Endothelial cell of umbilical vein (primary cell): ENCODE data around the gene PLEKHA4. TPM values are rescaled to one million over a fixed set of nuclear protein-coding genes. Genes with fewer than 3 reads are reported as not detected.

Experiments used
- BruUV-seq: library from RNA; stranded (reverse); fragments of 400-500 nt; replicated peaks from 2 replicates; lab custom pipeline; 2021; lab: Mats Ljungman, UMichigan
- CTCF ChIA-PET: fragments of 300-600, 350-600 bp; sonication (Branson Sonifier 250); formaldehyde crosslinking; loops from one replicate; lab custom pipeline; 2021; ENCODE audit warnings: antibody characterized with exemption, inconsistent platforms; lab: Charles Lee
- POLR2A ChIA-PET: fragments of 300-600, 350-600 bp; sonication (Branson Sonifier 250); formaldehyde crosslinking; loops from one replicate; lab custom pipeline; 2021; ENCODE audit warnings: antibody characterized with exemption, inconsistent platforms; lab: Charles Lee
- DNase-seq: peaks from one replicate; pipeline ENCODE4 v3.0.0-alpha.2; 2011; ENCODE audit warnings: low read depth, low spot score
- FAIRE-seq: peaks from 2 replicates; lab custom pipeline; 2011; peaks lifted over from hg19 to GRCh38; lab: Jason Lieb, UNC
- H2AFZ ChIP-seq: 2 replicates; pipeline ENCODE4 v1.6.0; 2012; ENCODE audit warnings: low read depth, low read length, control low read depth, inconsistent platforms
- H3K27ac ChIP-seq: 2 replicates; pipeline ENCODE4 v1.5.1; 2011; ENCODE audit warnings: low read depth, mild to moderate bottlenecking, control low read depth, low read length, moderate library complexity; ENCODE audit not compliant: insufficient read depth
- H3K27me3 ChIP-seq, 2 experiments: 2 replicates each; pipeline versions ENCODE4 v1.6.0 to v1.6.1; 2011; ENCODE audit warnings: low read length in 2 of 2, mixed read lengths in 1 of 2; ENCODE audit not compliant: control insufficient read depth in 2 of 2, insufficient read depth in 2 of 2
- H3K36me3 ChIP-seq, 2 experiments: 2 replicates in 1 of 2; 3 replicates in 1 of 2; pipeline ENCODE4 v1.5.1; 2011; ENCODE audit warnings: low read length in 2 of 2, mild to moderate bottlenecking in 1 of 2, moderate library complexity in 1 of 2; ENCODE audit not compliant: control insufficient read depth in 2 of 2, insufficient read depth in 2 of 2; ENCODE audit errors: extremely low read depth in 1 of 2
- H3K4me1 ChIP-seq: 3 replicates; pipeline ENCODE4 v1.5.1; 2011; ENCODE audit warnings: mild to moderate bottlenecking, low read length; ENCODE audit not compliant: control insufficient read depth, insufficient read depth; ENCODE audit errors: extremely low read depth
- H3K4me2 ChIP-seq: 2 replicates; pipeline ENCODE4 v1.6.1; 2011; ENCODE audit warnings: low read length, control low read depth, mixed read lengths; ENCODE audit not compliant: insufficient read depth
- H3K4me3 ChIP-seq, 3 experiments: fragments of 200-600 bp in 1 of 3; sonication (generic), shearing (Covaris generic) in 1 of 3; replicated peaks in 1 of 3; 2 replicates each; pipeline ENCODE4 v1.5.1; 2011 to 2016; ENCODE audit warnings: control low read depth in 3 of 3, low read length in 3 of 3, mild to moderate bottlenecking in 2 of 3, inconsistent platforms in 1 of 3, low read depth in 1 of 3, moderate library complexity in 1 of 3; ENCODE audit not compliant: insufficient read depth in 1 of 3
- H3K79me2 ChIP-seq: 2 replicates; pipeline ENCODE4 v1.6.0; 2012; ENCODE audit warnings: low read length, inconsistent platforms; ENCODE audit not compliant: control insufficient read depth, insufficient read depth
- H3K9ac ChIP-seq: replicated peaks from 2 replicates; pipeline ENCODE3; 2011; ENCODE audit warnings: low read length, control low read depth; ENCODE audit not compliant: insufficient read depth; ENCODE audit errors: extremely low read depth
- H3K9me1 ChIP-seq: replicated peaks from 3 replicates; pipeline ENCODE4 v1.6.0; 2011; ENCODE audit warnings: mild to moderate bottlenecking, low read length; ENCODE audit not compliant: control insufficient read depth, insufficient read depth; ENCODE audit errors: extremely low read depth
- H3K9me3 ChIP-seq: replicated peaks from 2 replicates; pipeline ENCODE4 v1.5.1; 2012; ENCODE audit warnings: low read length, inconsistent platforms; ENCODE audit not compliant: control insufficient read depth, insufficient read depth
- H4K20me1 ChIP-seq: replicated peaks from 2 replicates; pipeline ENCODE3; 2011; ENCODE audit warnings: mild to moderate bottlenecking, low read length; ENCODE audit not compliant: control insufficient read depth, insufficient read depth; ENCODE audit errors: extremely low read depth
- CTCF ChIP-seq, 2 donors: IDR thresholded peaks; 1 replicate in 1 of 2; 2 replicates in 1 of 2; pipeline ENCODE4 v1.5.1; 2011; ENCODE audit warnings: low read length in 2 of 2, mild to moderate bottlenecking in 2 of 2, moderate library complexity in 2 of 2, control low read depth in 1 of 2, inconsistent platforms in 1 of 2, low read depth in 1 of 2; ENCODE audit not compliant: insufficient read depth in 1 of 2; ENCODE audit errors: extremely low read depth in 1 of 2
- EZH2 ChIP-seq: IDR thresholded peaks from 2 replicates; pipeline ENCODE4 v1.6.1; 2012; ENCODE audit warnings: borderline replicate concordance, low read depth, mild to moderate bottlenecking, moderate library complexity, low read length, inconsistent platforms; ENCODE audit not compliant: severe bottlenecking
- FOS ChIP-seq: IDR thresholded peaks from 2 replicates; pipeline ENCODE4 v1.6.1; 2011; ENCODE audit warnings: mild to moderate bottlenecking, low read length, moderate library complexity, borderline replicate concordance; ENCODE audit not compliant: insufficient read depth
- GATA2 ChIP-seq: IDR thresholded peaks from 2 replicates; pipeline ENCODE4 v1.7.0; 2011; ENCODE audit warnings: low read depth, mild to moderate bottlenecking, moderate library complexity, mixed read lengths, low read length; ENCODE audit not compliant: insufficient read length, insufficient read depth
- JUN ChIP-seq: IDR thresholded peaks from 2 replicates; pipeline ENCODE4 v1.6.1; 2011; ENCODE audit warnings: borderline replicate concordance, low read depth; ENCODE audit not compliant: insufficient read length, insufficient read depth
- MYC ChIP-seq: IDR thresholded peaks from one replicate; pipeline ENCODE4 v1.6.1; 2011; ENCODE audit warnings: mild to moderate bottlenecking, low read depth, low read length
- POLR2A ChIP-seq: IDR thresholded peaks from 2 replicates; pipeline ENCODE4 v1.6.1; 2012; ENCODE audit warnings: low read depth, mild to moderate bottlenecking, control low read depth, low read length
- POLR2AphosphoS5 ChIP-seq: IDR thresholded peaks from 2 replicates; pipeline ENCODE4 v1.6.1; 2012; ENCODE audit warnings: low read depth, mild to moderate bottlenecking, control low read depth, low read length, moderate library complexity; ENCODE audit not compliant: insufficient read depth
- dilution Hi-C: fragments of 300-500 bp; cut with MboI; formaldehyde crosslinking; loops from one replicate; pipeline ENCODE4 v1.15.0; 2019; ENCODE audit warnings: low sequenced_read_pairs; ENCODE audit not compliant: extremely low pct_ligation_motif_present
- intact Hi-C: fragments of 100-400 bp; cut with micrococcal nuclease; formaldehyde crosslinking; loops from one replicate; pipeline ENCODE4 v1.10.0; 2022
- polyA plus RNA-seq, 4 experiments: library from polyadenylated mRNA; depleted of rRNA in 3 of 4; stranded (reverse) in 3 of 4; unstranded in 1 of 4; fragments of >200 nt; gene quantifications; 2 replicates each; pipeline versions ENCODE4 v1.2.1 to v1.2.3, GENCODE V29; 2011 to 2012; ENCODE audit warnings: missing spikeins in 1 of 4
- total RNA-seq: library from RNA; stranded (reverse); gene quantifications from 2 replicates; pipeline ENCODE4 v1.2.3, GENCODE V29; 2021
- TF ChIP-seq, protein P1 (sequence below): IDR thresholded peaks from 2 replicates; pipeline ENCODE4 v1.6.1; 2011; ENCODE audit not compliant: insufficient read depth, insufficient read length

Gene PLEKHA4
- total and polyA plus RNA-seq, 2 donors (not counting 3 experiments of a cell fraction or from before 2014, with no cell fraction given): 4.5 to 10.1 TPM

- TF ChIP-seq POLR2AphosphoS5 (no peak), FOS (no peak), JUN (no peak), POLR2A (no peak), CTCF (IDR thresholded peaks at IDR 0.05; ENCODE audit: extremely low read depth in 1 of 2, insufficient read depth in 1 of 2, low read depth in 1 of 2, low read length in 2 of 2) (no peak), EZH2 (no peak), GATA2 (no peak), MYC (no peak)
- TF ChIP-seq, protein P1, sequence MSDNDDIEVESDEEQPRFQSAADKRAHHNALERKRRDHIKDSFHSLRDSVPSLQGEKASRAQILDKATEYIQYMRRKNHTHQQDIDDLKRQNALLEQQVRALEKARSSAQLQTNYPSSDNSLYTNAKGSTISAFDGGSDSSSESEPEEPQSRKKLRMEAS: no peak
- no peaks in the 10 kb centered on the region for H4K20me1 ChIP-seq
- H3K79me2 ChIP-seq: no peaks in the 10 kb centered on the region
- no peak overlapping the region for H3K27ac ChIP-seq
- intact Hi-C loops: no loop called here
- H3K4me1 ChIP-seq: peaks cover 13% of the 10 kb centered on the region
- POLR2A ChIA-PET: no interaction called here
- FAIRE-seq (no peak), DNase-seq (no peak)
- no peak overlapping the region for H3K4me2 ChIP-seq
- no peaks in the 10 kb centered on the region for H3K36me3 ChIP-seq
- no peaks in the 10 kb centered on the region for H3K9me3 ChIP-seq
- H3K27me3 ChIP-seq: no peaks in the 10 kb centered on the region
- no peaks in the 10 kb centered on the region for H3K9me1 ChIP-seq
- no peak overlapping the region for H2AFZ ChIP-seq
- no TSS peak for BruUV-seq
- no peak overlapping the region for H3K9ac ChIP-seq
- dilution Hi-C loops: no loop called here
- no peak overlapping the region for H3K4me3 ChIP-seq
- CTCF ChIA-PET: interaction anchor here (0.7 to 3.1 kb wide), 6 partner anchors 12 to 163 kb away, joined by 6 to 24 read pairs (median 10); partner anchors contain the start of gene HSD17B14
These were observed 60.7 kb downstream of the PLEKHA4 start for GRCh38 chr19:48807590-48808308.
